GM12801 (cell line): ENCODE measurements around the gene ZNF580.

Experiments used
- CTCF ChIP-seq: IDR thresholded peaks from one replicate; pipeline ENCODE4 v1.5.1; 2011; ENCODE audit warnings: control low read depth; ENCODE audit not compliant: insufficient read length; ENCODE audit errors: extremely low read depth

ZNF580 gene

GRCh38 chr19:55640577-55641425 lies at the start of gene ZNF580:
ZNF580 (plus strand) TSS chr19:55641002; CDS start chr19:55642509, 1,507 bp downstream.
- TF ChIP-seq CTCF = no peak

- TF ChIP-seq CTCF = no peak
Observed at GRCh38 chr19:55591555-55591954, 49.2 kb upstream of the ZNF580 start.

- TF ChIP-seq CTCF = no peak
Observed at GRCh38 chr19:55592391-55593090, 48.3 kb upstream of the ZNF580 start.

DNA sequence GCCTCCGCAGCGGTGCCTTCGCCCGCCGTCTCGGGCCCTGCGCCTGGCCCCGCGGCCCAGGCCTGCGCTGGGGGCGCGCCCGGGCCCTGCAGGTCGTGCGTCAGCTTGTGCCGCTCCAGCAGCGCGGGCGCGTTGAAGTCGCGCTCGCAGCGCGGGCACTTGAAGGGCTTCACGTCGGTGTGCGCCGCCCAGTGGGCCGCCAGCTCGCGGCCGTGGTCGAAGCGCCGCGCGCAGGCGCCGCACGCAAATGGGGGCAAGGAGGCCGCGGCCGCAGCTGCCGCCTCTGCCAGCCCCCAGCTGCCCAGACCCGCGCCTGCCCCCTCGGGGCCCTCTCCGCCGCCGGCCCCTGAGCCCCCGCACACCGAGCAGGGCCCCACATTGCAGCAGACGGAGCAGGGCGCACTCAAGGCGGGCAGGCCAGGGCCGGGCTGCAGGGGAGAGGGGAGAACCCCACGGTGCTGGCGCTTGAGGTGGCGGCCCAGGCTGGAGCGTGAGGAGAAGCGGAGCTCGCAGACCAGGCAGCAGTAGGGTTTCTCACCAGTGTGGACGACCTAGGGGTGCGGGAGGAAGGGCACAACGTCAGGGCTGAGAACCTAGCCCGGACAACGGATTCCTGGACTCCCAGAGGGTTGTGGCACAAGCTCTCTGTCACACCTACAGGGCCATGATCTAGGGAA lies 47.6 kb upstream of the ZNF580 start:
- no peak for TF ChIP-seq CTCF

DNA sequence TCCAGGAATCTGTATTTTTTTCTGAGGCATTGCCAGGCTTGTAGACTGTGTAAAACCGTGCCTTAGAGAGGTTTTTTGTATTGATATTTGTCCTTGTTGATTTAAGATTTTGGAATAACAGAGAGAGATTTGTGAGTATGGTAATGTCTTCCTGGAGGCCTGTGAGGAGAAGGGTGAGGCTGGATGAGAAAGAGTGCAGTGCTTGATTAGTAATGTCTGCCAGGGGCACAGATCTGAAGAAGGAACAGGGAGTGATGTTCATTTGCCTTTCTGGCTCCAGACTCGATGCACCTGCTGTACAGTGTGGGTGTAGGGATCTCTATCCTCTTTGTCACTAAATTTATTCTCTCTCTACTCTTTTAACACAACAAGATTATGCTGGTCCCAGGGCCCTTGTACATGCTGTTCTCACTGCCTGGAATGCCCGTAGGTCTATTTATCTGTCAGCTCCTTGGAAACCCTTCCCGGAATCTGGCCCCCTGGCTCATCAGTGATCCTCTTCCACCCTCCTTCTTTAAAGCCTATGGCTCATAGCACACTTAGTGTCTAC lies 45.7 kb upstream of the ZNF580 start:
- TF ChIP-seq CTCF = no peak

DNA sequence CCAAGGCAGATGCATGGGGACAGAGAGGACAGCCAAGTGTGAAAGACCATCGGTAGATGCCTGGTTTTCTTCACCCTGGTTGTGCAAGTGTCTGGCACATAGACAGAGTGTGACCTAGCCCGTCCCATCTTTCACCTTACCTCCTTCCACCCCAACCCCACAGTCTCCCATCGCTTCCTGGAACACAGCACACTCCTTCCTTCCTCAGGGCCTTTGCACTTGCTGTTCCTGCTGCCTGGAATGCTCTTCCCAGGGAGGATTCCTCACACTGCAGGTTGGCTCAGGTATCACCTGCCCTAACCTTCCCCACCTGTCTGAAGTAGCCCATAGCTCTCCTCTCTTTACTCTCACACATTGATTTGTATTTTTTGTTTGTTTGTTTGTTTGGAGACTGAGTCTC lies 44.5 kb upstream of the ZNF580 start:
- TF ChIP-seq CTCF = no peak

GRCh38 chr19:55597501-55597921 lies 43.3 kb upstream of the ZNF580 start:
- TF ChIP-seq CTCF = no peak
